Ishikawa (cell line): ENCODE results near the gene DOCK2.

Experiments used
- CEBPB ChIP-seq: IDR thresholded peaks from 2 replicates; pipeline ENCODE4 v1.6.1; 2012
- CREB1 ChIP-seq: IDR thresholded peaks from 2 replicates; pipeline ENCODE4 v1.6.1; 2012; ENCODE audit warnings: low read depth
- EGR1 ChIP-seq: IDR thresholded peaks from 2 replicates; pipeline ENCODE4 v1.6.1; 2012
- EP300 ChIP-seq: IDR thresholded peaks from 2 replicates; pipeline ENCODE4 v1.6.1; 2012; ENCODE audit warnings: borderline replicate concordance
- FOXM1 ChIP-seq: IDR thresholded peaks from 2 replicates; pipeline ENCODE4 v1.6.1; 2012; ENCODE audit warnings: low read depth, borderline replicate concordance
- MAX ChIP-seq: IDR thresholded peaks from 2 replicates; pipeline ENCODE4 v1.6.1; 2012
- NFIC ChIP-seq: IDR thresholded peaks from 2 replicates; pipeline ENCODE4 v1.6.1; 2012
- RAD21 ChIP-seq: IDR thresholded peaks from 2 replicates; pipeline ENCODE4 v1.6.1; 2012; ENCODE audit warnings: low read depth
- TAF1 ChIP-seq: IDR thresholded peaks from 2 replicates; pipeline ENCODE4 v1.6.1; 2012; ENCODE audit warnings: low read depth, mild to moderate bottlenecking
- TCF12 ChIP-seq: IDR thresholded peaks from 2 replicates; pipeline ENCODE4 v1.6.1; 2012; ENCODE audit warnings: low read depth
- TEAD4 ChIP-seq: IDR thresholded peaks from 2 replicates; pipeline ENCODE4 v1.6.1; 2012
- YY1 ChIP-seq: IDR thresholded peaks from 2 replicates; pipeline ENCODE4 v1.6.1; 2012; ENCODE audit warnings: low read depth
- ZBTB7A ChIP-seq: IDR thresholded peaks from 2 replicates; pipeline ENCODE4 v1.6.1; 2012; ENCODE audit warnings: low read depth
- TF ChIP-seq, protein P1 (sequence below): IDR thresholded peaks from 2 replicates; pipeline ENCODE4 v1.6.1; 2012; ENCODE audit warnings: low read depth, mild to moderate bottlenecking
- TF ChIP-seq, protein P2 (sequence below): IDR thresholded peaks from 2 replicates; pipeline ENCODE4 v1.6.1; 2012

The DOCK2 gene

GRCh38 chr5:169893010-169893409 is 255.9 kb downstream of the DOCK2 start:
- TF ChIP-seq CEBPB, result no peak
- TF ChIP-seq NFIC, result no peak
- TF ChIP-seq MAX, result no peak
- TF ChIP-seq TEAD4, result no peak
- no peak for TF ChIP-seq EGR1
- no peak for TF ChIP-seq FOXM1
- no peak for TF ChIP-seq YY1
- TF ChIP-seq, protein P1, sequence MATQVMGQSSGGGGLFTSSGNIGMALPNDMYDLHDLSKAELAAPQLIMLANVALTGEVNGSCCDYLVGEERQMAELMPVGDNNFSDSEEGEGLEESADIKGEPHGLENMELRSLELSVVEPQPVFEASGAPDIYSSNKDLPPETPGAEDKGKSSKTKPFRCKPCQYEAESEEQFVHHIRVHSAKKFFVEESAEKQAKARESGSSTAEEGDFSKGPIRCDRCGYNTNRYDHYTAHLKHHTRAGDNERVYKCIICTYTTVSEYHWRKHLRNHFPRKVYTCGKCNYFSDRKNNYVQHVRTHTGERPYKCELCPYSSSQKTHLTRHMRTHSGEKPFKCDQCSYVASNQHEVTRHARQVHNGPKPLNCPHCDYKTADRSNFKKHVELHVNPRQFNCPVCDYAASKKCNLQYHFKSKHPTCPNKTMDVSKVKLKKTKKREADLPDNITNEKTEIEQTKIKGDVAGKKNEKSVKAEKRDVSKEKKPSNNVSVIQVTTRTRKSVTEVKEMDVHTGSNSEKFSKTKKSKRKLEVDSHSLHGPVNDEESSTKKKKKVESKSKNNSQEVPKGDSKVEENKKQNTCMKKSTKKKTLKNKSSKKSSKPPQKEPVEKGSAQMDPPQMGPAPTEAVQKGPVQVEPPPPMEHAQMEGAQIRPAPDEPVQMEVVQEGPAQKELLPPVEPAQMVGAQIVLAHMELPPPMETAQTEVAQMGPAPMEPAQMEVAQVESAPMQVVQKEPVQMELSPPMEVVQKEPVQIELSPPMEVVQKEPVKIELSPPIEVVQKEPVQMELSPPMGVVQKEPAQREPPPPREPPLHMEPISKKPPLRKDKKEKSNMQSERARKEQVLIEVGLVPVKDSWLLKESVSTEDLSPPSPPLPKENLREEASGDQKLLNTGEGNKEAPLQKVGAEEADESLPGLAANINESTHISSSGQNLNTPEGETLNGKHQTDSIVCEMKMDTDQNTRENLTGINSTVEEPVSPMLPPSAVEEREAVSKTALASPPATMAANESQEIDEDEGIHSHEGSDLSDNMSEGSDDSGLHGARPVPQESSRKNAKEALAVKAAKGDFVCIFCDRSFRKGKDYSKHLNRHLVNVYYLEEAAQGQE, result no peak
- TF ChIP-seq, protein P2, sequence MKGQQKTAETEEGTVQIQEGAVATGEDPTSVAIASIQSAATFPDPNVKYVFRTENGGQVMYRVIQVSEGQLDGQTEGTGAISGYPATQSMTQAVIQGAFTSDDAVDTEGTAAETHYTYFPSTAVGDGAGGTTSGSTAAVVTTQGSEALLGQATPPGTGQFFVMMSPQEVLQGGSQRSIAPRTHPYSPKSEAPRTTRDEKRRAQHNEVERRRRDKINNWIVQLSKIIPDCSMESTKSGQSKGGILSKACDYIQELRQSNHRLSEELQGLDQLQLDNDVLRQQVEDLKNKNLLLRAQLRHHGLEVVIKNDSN, result no peak
- TF ChIP-seq ZBTB7A, result no peak
- no peak for TF ChIP-seq CREB1
- no peak for TF ChIP-seq EP300
- no peak for TF ChIP-seq TAF1
- TF ChIP-seq TCF12, result no peak
- no peak for TF ChIP-seq RAD21

- TF ChIP-seq FOXM1 (no peak), EGR1 (no peak), YY1 (no peak), ZBTB7A (no peak), MAX (no peak), NFIC (no peak), TAF1 (no peak), CEBPB (no peak), RAD21 (no peak), TEAD4 (no peak), CREB1 (no peak), EP300 (no peak), TCF12 (no peak)
- TF ChIP-seq, protein P2, result no peak
- TF ChIP-seq, protein P1, result no peak
These were observed 256.5 kb downstream of the DOCK2 start for GRCh38 chr5:169893571-169893970.

- no peak for TF ChIP-seq CREB1
- TF ChIP-seq RAD21, result no peak
- TF ChIP-seq TEAD4, result no peak
- TF ChIP-seq YY1, result no peak
- TF ChIP-seq NFIC, result no peak
- TF ChIP-seq, protein P2, result no peak
- TF ChIP-seq EP300, result no peak
- TF ChIP-seq EGR1, result no peak
- no peak for TF ChIP-seq MAX
- no peak for TF ChIP-seq ZBTB7A
- TF ChIP-seq TCF12, result no peak
- no peak for TF ChIP-seq CEBPB
- TF ChIP-seq, protein P1, result no peak
- TF ChIP-seq FOXM1, result no peak
- TF ChIP-seq TAF1, result no peak
These were observed 258.9 kb downstream of the DOCK2 start for GRCh38 chr5:169895926-169896325.

GRCh38 chr5:169897481-169897880 is 260.4 kb downstream of the DOCK2 start:
- no peak for TF ChIP-seq MAX
- no peak for TF ChIP-seq NFIC
- no peak for TF ChIP-seq TCF12
- TF ChIP-seq TAF1, result no peak
- TF ChIP-seq CEBPB, result no peak
- TF ChIP-seq FOXM1, result no peak
- no peak for TF ChIP-seq EP300
- TF ChIP-seq, protein P2, result no peak
- no peak for TF ChIP-seq RAD21
- no peak for TF ChIP-seq ZBTB7A
- TF ChIP-seq, protein P1, result no peak
- TF ChIP-seq TEAD4, result no peak
- TF ChIP-seq EGR1, result no peak
- TF ChIP-seq YY1, result no peak
- no peak for TF ChIP-seq CREB1
